Measurements from ENCODE around the gene GGT5.

GRCh38 chr22:24225951-24226350 lies 18.9 kb downstream of the GGT5 start:
- TF ChIP-seq POLR2AphosphoS5 (IDR thresholded peaks at IDR 0.05): no peak
- TF ChIP-seq CTCF (IDR thresholded peaks at IDR 0.05): no peak
